ENCODE results near the gene TMEM145. TPM values are rescaled to one million over a fixed set of nuclear protein-coding genes. Genes with fewer than 3 reads are reported as not detected.

Gene TMEM145
- total RNA-seq, 1 donor from 2014 or later = 0.92 TPM

GRCh38 chr19:42362891-42363440, 49.9 kb downstream of the TMEM145 start:
- peaks cover 2% of the 10 kb centered on the region for H3K4me1 Mint-ChIP-seq
- no peaks in the 10 kb centered on the region for H3K27me3 Mint-ChIP-seq (ENCODE audit: low read depth)
- no peaks in the 10 kb centered on the region for H3K9me3 Mint-ChIP-seq
- H3K27ac Mint-ChIP-seq = no peak overlapping the region
- TF ChIP-seq, protein P1, sequence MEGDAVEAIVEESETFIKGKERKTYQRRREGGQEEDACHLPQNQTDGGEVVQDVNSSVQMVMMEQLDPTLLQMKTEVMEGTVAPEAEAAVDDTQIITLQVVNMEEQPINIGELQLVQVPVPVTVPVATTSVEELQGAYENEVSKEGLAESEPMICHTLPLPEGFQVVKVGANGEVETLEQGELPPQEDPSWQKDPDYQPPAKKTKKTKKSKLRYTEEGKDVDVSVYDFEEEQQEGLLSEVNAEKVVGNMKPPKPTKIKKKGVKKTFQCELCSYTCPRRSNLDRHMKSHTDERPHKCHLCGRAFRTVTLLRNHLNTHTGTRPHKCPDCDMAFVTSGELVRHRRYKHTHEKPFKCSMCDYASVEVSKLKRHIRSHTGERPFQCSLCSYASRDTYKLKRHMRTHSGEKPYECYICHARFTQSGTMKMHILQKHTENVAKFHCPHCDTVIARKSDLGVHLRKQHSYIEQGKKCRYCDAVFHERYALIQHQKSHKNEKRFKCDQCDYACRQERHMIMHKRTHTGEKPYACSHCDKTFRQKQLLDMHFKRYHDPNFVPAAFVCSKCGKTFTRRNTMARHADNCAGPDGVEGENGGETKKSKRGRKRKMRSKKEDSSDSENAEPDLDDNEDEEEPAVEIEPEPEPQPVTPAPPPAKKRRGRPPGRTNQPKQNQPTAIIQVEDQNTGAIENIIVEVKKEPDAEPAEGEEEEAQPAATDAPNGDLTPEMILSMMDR (IDR thresholded peaks at IDR 0.05; ENCODE audit: unreplicated experiment) = no peak
- no peak overlapping the region for H3K4me3 Mint-ChIP-seq
- H3K36me3 Mint-ChIP-seq = peaks cover 40% of the 10 kb centered on the region
- DNase-seq (ENCODE audit: low spot score in 2 of 2, unreplicated experiment in 2 of 2) = no peak

GRCh38 chr19:42363614-42364346, 50.7 kb downstream of the TMEM145 start:
- Mint-ChIP-seq H3K4me1 (no peaks in the 10 kb centered on the region), H3K4me3 (no peak overlapping the region), H3K9me3 (no peaks in the 10 kb centered on the region), H3K27me3 (ENCODE audit: low read depth) (no peaks in the 10 kb centered on the region), H3K36me3 (peaks cover 40% of the 10 kb centered on the region), H3K27ac (no peak overlapping the region)
- TF ChIP-seq, protein P1 (IDR thresholded peaks at IDR 0.05; ENCODE audit: unreplicated experiment) = no peak
- DNase-seq (ENCODE audit: low spot score in 2 of 2, unreplicated experiment in 2 of 2) = no peak

DNA sequence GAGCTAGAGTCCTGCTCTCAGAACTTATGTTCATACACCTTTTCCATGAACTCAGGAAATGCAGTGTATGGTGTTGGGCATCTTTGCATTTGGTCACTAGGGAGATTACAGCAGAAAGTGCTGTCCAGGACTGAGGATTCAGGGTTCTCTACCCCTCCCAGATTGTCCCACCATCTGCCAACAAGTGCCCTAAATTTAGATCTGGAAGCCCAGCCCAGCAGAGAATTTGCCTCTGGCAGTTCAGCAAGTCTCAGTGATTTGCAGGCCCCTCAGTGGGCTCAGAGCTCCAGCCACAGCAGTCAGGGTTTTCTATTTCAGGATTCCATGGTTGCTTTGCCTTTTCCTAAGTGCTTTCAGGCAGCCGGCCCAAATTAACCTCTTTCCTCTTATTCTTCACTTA, 53.6 kb downstream of the TMEM145 start:
- Mint-ChIP-seq H3K27ac (no peak overlapping the region), H3K4me1 (no peaks in the 10 kb centered on the region), H3K9me3 (no peaks in the 10 kb centered on the region), H3K36me3 (peaks cover 37% of the 10 kb centered on the region), H3K4me3 (no peak overlapping the region), H3K27me3 (ENCODE audit: low read depth) (no peaks in the 10 kb centered on the region)
- no peak for DNase-seq (ENCODE audit: low spot score in 2 of 2, unreplicated experiment in 2 of 2)
- TF ChIP-seq, protein P1 (IDR thresholded peaks at IDR 0.05; ENCODE audit: unreplicated experiment) = no peak

DNA sequence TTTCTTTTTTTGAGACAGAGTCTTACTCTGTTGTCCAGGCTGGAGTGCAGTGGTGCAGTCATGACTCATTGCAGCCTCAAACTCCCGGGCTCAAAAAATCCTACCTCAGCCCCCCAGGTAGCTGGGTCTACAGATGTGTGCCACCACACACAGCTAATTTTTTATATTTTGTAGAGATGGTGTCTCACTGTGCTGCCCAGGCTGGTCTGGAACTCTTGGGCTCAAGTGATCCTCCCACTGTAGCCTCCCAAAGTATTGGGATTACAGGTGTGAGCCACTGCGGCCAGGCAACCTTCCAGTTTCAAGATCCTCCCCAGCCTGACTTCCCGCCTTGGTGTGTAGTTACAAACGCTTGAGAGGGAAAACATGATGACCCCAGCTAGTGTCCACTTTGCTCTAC, 54.8 kb downstream of the TMEM145 start:
- TF ChIP-seq, protein P1 (IDR thresholded peaks at IDR 0.05; ENCODE audit: unreplicated experiment) = no peak
- Mint-ChIP-seq H3K36me3 (peaks cover 34% of the 10 kb centered on the region), H3K27me3 (ENCODE audit: low read depth) (no peaks in the 10 kb centered on the region), H3K4me1 (no peaks in the 10 kb centered on the region), H3K27ac (no peak overlapping the region), H3K4me3 (no peak overlapping the region), H3K9me3 (no peaks in the 10 kb centered on the region)
- no peak for DNase-seq (ENCODE audit: low spot score in 2 of 2, unreplicated experiment in 2 of 2)

GRCh38 chr19:42368360-42368759, 55.3 kb downstream of the TMEM145 start:
- no peaks in the 10 kb centered on the region for H3K9me3 Mint-ChIP-seq

More at GRCh38 chr19:42368360-42368759, 55.3 kb downstream of the TMEM145 start:
- DNase-seq (ENCODE audit: low spot score in 2 of 2, unreplicated experiment in 2 of 2) = no peak
- TF ChIP-seq, protein P1 (IDR thresholded peaks at IDR 0.05; ENCODE audit: unreplicated experiment) = no peak
- Mint-ChIP-seq H3K36me3 (peaks cover 29% of the 10 kb centered on the region), H3K4me1 (no peaks in the 10 kb centered on the region), H3K27me3 (ENCODE audit: low read depth) (no peaks in the 10 kb centered on the region), H3K4me3 (no peak overlapping the region), H3K27ac (no peak overlapping the region)

Measured in mesothelial cell of epicardium (in vitro differentiated cells).